Astrocyte (in vitro differentiated cells and primary cell): ENCODE data around the gene CACNB1. TPM values are rescaled to one million over a fixed set of nuclear protein-coding genes. Genes with fewer than 3 reads are reported as not detected.

ENCODE experiments used
- DNase-seq: peaks from one replicate; pipeline ENCODE4 v3.0.0-alpha.2; 2010; ENCODE audit warnings: low read depth
- FAIRE-seq: peaks from 2 replicates; lab custom pipeline; 2011; peaks lifted over from hg19 to GRCh38; lab: Jason Lieb, UNC
- H2AFZ ChIP-seq: 2 replicates; pipeline ENCODE4 v1.6.0; 2012; ENCODE audit warnings: low read depth, low read length, inconsistent platforms
- H3K27ac ChIP-seq: 2 replicates; pipeline ENCODE4 v1.5.1; 2011; ENCODE audit warnings: low read depth, low read length, inconsistent platforms
- H3K27me3 ChIP-seq: 2 replicates; pipeline ENCODE4 v1.6.0; 2011; ENCODE audit warnings: low read length, inconsistent platforms; ENCODE audit not compliant: insufficient read depth
- H3K36me3 ChIP-seq: 2 replicates; pipeline ENCODE4 v1.5.1; 2011; ENCODE audit warnings: low read length, inconsistent platforms; ENCODE audit not compliant: insufficient read depth
- H3K4me1 ChIP-seq: 2 replicates; pipeline ENCODE4 v1.5.1; 2011; ENCODE audit warnings: low read length, inconsistent platforms; ENCODE audit not compliant: insufficient read depth
- H3K4me2 ChIP-seq: 2 replicates; pipeline ENCODE4 v1.6.0; 2012; ENCODE audit warnings: low read length, inconsistent platforms
- H3K4me3 ChIP-seq: 2 replicates; pipeline ENCODE4 v1.5.1; 2011; ENCODE audit warnings: low read depth, mild to moderate bottlenecking, low read length, inconsistent platforms; ENCODE audit not compliant: insufficient read depth
- H3K79me2 ChIP-seq: 2 replicates; pipeline ENCODE4 v1.6.0; 2012; ENCODE audit warnings: mild to moderate bottlenecking, low read length, inconsistent platforms; ENCODE audit not compliant: insufficient read depth
- H3K9ac ChIP-seq: 2 replicates; pipeline ENCODE4 v1.6.0; 2012; ENCODE audit warnings: mild to moderate bottlenecking, low read length, inconsistent platforms
- H3K9me3 ChIP-seq: 2 replicates; pipeline ENCODE4 v1.5.1; 2012; ENCODE audit warnings: low read depth, mild to moderate bottlenecking, low read length, inconsistent platforms; ENCODE audit not compliant: insufficient read depth
- H4K20me1 ChIP-seq: 2 replicates; pipeline ENCODE4 v1.6.0; 2012; ENCODE audit warnings: low read length, inconsistent platforms; ENCODE audit not compliant: insufficient read depth
- H3K27ac Mint-ChIP-seq: one replicate; pipeline ENCODE4 v1.8.0; 2021; ENCODE audit warnings: mild to moderate bottlenecking, mixed read lengths; ENCODE audit not compliant: unreplicated experiment
- H3K27me3 Mint-ChIP-seq: one replicate; pipeline ENCODE4 v1.8.0; 2021; ENCODE audit warnings: low read depth, mixed read lengths; ENCODE audit not compliant: unreplicated experiment
- H3K36me3 Mint-ChIP-seq: one replicate; pipeline ENCODE4 v1.8.0; 2021; ENCODE audit warnings: low read depth, mixed read lengths; ENCODE audit not compliant: unreplicated experiment
- H3K4me1 Mint-ChIP-seq: one replicate; pipeline ENCODE4 v1.8.0; 2021; ENCODE audit warnings: low read depth, mixed read lengths; ENCODE audit not compliant: unreplicated experiment
- H3K4me3 Mint-ChIP-seq: one replicate; pipeline ENCODE4 v1.8.0; 2021; ENCODE audit warnings: mild to moderate bottlenecking, moderate library complexity, mixed read lengths; ENCODE audit not compliant: unreplicated experiment
- H3K9me3 Mint-ChIP-seq: one replicate; pipeline ENCODE4 v1.8.0; 2021; ENCODE audit warnings: mild to moderate bottlenecking, mixed read lengths; ENCODE audit not compliant: unreplicated experiment
- EZH2 ChIP-seq: IDR thresholded peaks from 2 replicates; pipeline ENCODE4 v1.6.1; 2012; ENCODE audit warnings: mild to moderate bottlenecking, low read length, inconsistent platforms; ENCODE audit not compliant: insufficient read depth
- total RNA-seq: library from RNA; stranded (reverse); gene quantifications from 2 replicates; pipeline ENCODE4 v1.2.1, GENCODE V29; 2021
- TF ChIP-seq, protein P1 (sequence below): IDR thresholded peaks from 2 replicates; pipeline ENCODE4 v1.5.1; 2011; ENCODE audit warnings: low read depth, mild to moderate bottlenecking, inconsistent platforms, low read length, moderate library complexity; ENCODE audit not compliant: insufficient read depth

Gene CACNB1
- total RNA-seq, 1 donor from 2014 or later: 16.6 TPM

DNA sequence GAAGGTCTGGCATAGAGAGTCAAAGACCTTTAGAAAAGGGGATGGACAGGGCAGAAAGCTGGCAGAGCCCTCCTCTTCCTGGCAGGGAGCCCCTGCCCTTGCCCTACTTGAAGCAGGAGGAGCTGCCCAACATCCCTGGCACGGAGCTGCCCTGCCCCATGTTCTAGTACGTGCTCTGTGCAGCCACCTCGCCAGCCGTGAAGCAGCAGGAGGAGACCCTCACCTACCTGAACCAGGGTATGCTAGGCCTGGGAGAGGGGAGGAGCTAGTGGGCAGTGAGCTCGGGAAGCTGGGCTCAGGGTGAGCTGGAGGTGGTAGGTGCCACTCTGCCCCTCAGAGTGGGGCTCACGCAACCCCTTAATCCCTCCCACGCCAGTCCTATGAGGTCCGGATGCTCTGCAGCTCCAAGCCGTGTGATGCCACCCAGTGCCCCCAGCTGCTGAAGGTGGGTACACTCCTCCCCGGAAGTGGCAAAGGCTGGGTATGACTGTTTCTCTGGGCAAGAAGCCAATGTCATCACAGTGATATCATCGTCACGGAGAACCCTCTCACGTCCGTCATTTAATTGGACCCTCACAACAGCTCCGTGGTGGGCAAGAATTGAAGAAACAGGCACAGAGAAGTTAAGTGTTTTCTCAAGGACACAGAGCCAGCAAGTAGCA is 41.0 kb upstream of the CACNB1 start:
- Mint-ChIP-seq H3K9me3 (no peaks in the 10 kb centered on the region), H3K4me1 (no peaks in the 10 kb centered on the region), H3K4me3 (no peak overlapping the region), H3K27ac (no peak overlapping the region), H3K27me3 (peaks cover 22% of the 10 kb centered on the region), H3K36me3 (no peaks in the 10 kb centered on the region)
- no peak for FAIRE-seq
- Histone ChIP-seq H3K4me1 (peaks cover 7% of the 10 kb centered on the region), H3K27ac (no peak overlapping the region), H3K79me2 (no peaks in the 10 kb centered on the region), H3K9me3 (no peaks in the 10 kb centered on the region), H3K27me3 (peaks cover 3% of the 10 kb centered on the region), H2AFZ (no peak overlapping the region), H3K4me2 (peak overlapping the region; percentile 38), H3K36me3 (no peaks in the 10 kb centered on the region), H3K9ac (no peak overlapping the region), H3K4me3 (no peak overlapping the region), H4K20me1 (no peaks in the 10 kb centered on the region)
- DNase-seq: no peak
- no peak for TF ChIP-seq EZH2
- TF ChIP-seq, protein P1, sequence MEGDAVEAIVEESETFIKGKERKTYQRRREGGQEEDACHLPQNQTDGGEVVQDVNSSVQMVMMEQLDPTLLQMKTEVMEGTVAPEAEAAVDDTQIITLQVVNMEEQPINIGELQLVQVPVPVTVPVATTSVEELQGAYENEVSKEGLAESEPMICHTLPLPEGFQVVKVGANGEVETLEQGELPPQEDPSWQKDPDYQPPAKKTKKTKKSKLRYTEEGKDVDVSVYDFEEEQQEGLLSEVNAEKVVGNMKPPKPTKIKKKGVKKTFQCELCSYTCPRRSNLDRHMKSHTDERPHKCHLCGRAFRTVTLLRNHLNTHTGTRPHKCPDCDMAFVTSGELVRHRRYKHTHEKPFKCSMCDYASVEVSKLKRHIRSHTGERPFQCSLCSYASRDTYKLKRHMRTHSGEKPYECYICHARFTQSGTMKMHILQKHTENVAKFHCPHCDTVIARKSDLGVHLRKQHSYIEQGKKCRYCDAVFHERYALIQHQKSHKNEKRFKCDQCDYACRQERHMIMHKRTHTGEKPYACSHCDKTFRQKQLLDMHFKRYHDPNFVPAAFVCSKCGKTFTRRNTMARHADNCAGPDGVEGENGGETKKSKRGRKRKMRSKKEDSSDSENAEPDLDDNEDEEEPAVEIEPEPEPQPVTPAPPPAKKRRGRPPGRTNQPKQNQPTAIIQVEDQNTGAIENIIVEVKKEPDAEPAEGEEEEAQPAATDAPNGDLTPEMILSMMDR: no peak

DNA sequence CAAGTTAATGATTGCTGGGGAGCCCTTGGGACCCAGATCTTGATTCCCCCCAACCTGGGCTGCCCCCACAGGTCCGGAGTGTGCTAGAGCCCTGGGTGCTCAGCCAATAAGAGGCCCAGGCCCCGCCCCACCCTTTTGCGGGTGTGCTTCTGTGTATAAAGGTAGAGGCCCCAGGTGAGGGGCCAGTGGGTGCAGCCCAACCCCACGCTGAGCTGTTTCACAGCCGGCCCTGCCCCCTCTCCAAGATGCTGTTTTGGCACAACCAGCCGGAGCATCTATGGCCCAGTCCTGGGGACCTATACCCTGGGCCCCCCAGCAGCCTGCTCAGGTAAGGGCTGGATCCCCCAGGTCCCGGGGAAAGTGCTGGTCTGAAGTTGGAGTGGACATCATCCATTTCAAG is 40.1 kb upstream of the CACNB1 start:
- DNase-seq (no peak), FAIRE-seq (no peak)
- Mint-ChIP-seq H3K4me1 (no peaks in the 10 kb centered on the region), H3K9me3 (no peaks in the 10 kb centered on the region), H3K27ac (no peak overlapping the region), H3K4me3 (no peak overlapping the region), H3K36me3 (no peaks in the 10 kb centered on the region), H3K27me3 (peaks cover 22% of the 10 kb centered on the region)
- Histone ChIP-seq H3K4me3 (no peak overlapping the region), H3K27ac (no peak overlapping the region), H3K4me1 (peaks cover 7% of the 10 kb centered on the region), H3K4me2 (no peak overlapping the region), H3K36me3 (no peaks in the 10 kb centered on the region), H3K27me3 (peaks cover 3% of the 10 kb centered on the region), H3K9ac (no peak overlapping the region), H4K20me1 (no peaks in the 10 kb centered on the region), H2AFZ (no peak overlapping the region), H3K9me3 (no peaks in the 10 kb centered on the region), H3K79me2 (no peaks in the 10 kb centered on the region)
- TF ChIP-seq, protein P1: no peak
- TF ChIP-seq EZH2: no peak

DNA sequence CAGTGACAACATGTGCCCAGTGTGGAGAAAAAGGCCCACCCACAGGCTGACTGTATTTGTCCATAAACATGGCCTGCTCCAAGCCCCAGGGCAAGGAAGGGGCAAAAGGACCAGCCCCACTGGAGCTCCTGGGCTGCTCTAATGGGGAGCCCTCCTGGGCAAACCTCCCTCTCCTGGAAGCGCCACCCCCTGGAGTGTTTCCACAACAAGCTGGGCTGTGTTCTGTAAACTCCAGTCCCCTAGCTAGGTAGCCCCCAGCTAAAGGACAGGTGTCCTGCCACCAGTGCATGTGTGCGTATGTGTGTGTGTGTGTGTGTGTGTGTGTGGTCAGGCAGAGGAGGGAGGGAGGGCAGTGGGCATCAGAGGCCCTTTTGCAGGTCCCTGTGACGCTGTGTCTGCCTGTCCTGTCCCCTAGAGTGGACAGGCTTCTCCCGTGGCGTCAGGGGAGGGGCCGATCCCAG is 39.5 kb upstream of the CACNB1 start:
- H3K4me3 Mint-ChIP-seq: no peak overlapping the region
- Histone ChIP-seq H3K9me3 (no peaks in the 10 kb centered on the region), H3K4me3 (no peak overlapping the region), H2AFZ (no peak overlapping the region), H3K4me2 (no peak overlapping the region), H4K20me1 (no peaks in the 10 kb centered on the region), H3K79me2 (no peaks in the 10 kb centered on the region), H3K9ac (no peak overlapping the region), H3K27ac (no peak overlapping the region), H3K27me3 (peaks cover 3% of the 10 kb centered on the region), H3K4me1 (peaks cover 7% of the 10 kb centered on the region), H3K36me3 (no peaks in the 10 kb centered on the region)
- no peak overlapping the region for H3K27ac Mint-ChIP-seq
- H3K9me3 Mint-ChIP-seq: no peaks in the 10 kb centered on the region
- no peaks in the 10 kb centered on the region for H3K36me3 Mint-ChIP-seq
- DNase-seq (no peak), FAIRE-seq (no peak)
- H3K4me1 Mint-ChIP-seq: no peaks in the 10 kb centered on the region
- peaks cover 25% of the 10 kb centered on the region for H3K27me3 Mint-ChIP-seq
- TF ChIP-seq EZH2: no peak
- TF ChIP-seq, protein P1: no peak
